ENCODE data around the gene PDE11A. TPM values are rescaled to one million over a fixed set of nuclear protein-coding genes. Genes with fewer than 3 reads are reported as not detected.

Gene PDE11A
- total RNA-seq, 1 donor from 2014 or later: not detected

DNA sequence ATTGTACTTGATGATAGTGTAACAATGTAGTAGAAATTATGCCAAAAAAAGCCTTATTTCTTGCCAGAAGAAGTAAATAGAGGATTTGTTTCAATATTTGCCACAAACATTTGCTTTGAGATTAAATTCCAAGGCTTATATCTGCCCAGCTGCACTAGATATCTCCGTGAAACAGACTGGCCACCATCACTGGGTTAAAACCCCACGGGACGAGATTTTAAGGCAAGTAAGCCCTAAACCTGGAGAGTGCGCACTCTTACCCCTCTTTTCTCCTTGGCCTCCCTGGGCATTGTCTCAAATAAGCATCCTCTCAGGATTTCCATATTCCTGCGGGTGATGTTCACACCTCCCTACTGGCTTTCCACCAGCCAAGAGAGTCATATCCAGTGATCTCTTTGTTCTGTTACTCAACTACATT, 345.6 kb downstream of the PDE11A start:
- TF ChIP-seq, protein P1, sequence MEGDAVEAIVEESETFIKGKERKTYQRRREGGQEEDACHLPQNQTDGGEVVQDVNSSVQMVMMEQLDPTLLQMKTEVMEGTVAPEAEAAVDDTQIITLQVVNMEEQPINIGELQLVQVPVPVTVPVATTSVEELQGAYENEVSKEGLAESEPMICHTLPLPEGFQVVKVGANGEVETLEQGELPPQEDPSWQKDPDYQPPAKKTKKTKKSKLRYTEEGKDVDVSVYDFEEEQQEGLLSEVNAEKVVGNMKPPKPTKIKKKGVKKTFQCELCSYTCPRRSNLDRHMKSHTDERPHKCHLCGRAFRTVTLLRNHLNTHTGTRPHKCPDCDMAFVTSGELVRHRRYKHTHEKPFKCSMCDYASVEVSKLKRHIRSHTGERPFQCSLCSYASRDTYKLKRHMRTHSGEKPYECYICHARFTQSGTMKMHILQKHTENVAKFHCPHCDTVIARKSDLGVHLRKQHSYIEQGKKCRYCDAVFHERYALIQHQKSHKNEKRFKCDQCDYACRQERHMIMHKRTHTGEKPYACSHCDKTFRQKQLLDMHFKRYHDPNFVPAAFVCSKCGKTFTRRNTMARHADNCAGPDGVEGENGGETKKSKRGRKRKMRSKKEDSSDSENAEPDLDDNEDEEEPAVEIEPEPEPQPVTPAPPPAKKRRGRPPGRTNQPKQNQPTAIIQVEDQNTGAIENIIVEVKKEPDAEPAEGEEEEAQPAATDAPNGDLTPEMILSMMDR (IDR thresholded peaks at IDR 0.05): no peak
- DNase-seq (no peak), ATAC-seq (ENCODE audit: low read depth) (no peak)
- H3K4me1 Mint-ChIP-seq: no peaks in the 10 kb centered on the region
- H3K36me3 Mint-ChIP-seq (ENCODE audit: low read depth): no peaks in the 10 kb centered on the region
- H3K9me3 Mint-ChIP-seq: no peaks in the 10 kb centered on the region
- H3K4me3 Mint-ChIP-seq: no peak overlapping the region
- intact Hi-C loops (cut with micrococcal nuclease): loop anchor here (10.0 kb wide), 1 partner anchor 122 kb away; no protein-coding TSS in a partner anchor
- POLR2A ChIA-PET: no interaction called here
- CTCF ChIA-PET: interaction anchor here (7.1 kb wide), 1 partner anchor 238 kb away, joined by 44 read pairs; no protein-coding TSS in a partner anchor
- peaks cover 17% of the 10 kb centered on the region for H3K27me3 Mint-ChIP-seq
- no peak overlapping the region for H3K27ac Mint-ChIP-seq

DNA sequence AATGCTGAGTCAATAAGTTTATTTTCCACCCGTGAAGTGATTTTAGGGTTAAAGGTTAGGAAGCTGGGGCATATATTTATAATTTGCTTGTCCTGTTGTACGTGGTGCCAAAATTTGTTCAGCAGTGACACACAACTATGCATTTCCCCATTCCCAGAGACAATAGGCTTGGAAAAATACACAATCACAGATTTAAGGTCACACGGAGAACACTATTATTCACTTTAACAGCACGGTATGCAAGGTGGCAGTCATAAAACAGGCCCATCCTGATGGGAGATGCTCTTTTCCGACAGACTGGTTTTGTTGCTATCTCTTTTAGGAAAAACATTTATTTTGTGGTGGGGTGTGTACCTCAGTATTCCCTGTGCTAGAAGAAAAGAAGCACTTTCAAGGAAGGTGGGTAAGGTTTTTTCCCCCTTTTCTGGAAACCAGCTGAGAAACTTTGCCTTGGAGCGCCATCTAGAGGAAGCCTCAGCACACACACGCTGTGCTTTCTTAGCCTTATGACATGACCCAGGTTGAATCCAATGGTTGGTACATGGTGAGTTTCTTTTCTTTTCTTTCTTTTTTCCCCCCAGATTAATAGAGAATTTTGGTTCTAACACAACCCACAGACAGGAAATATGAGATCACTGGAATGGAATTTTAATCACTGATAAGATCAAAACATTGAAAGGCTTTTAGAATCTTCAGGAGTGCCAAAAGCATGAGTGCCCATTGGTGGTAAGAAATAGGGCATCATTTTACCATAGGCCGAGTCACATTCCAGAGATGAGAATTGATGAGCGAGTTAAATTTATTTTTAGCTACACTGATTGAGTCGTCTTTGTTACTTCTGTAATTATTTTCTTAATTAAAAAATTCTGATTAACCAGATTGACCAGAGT, 347.9 kb downstream of the PDE11A start:
- Mint-ChIP-seq H3K4me1 (no peaks in the 10 kb centered on the region), H3K9me3 (no peaks in the 10 kb centered on the region), H3K27me3 (peaks cover 14% of the 10 kb centered on the region), H3K27ac (no peak overlapping the region), H3K4me3 (no peak overlapping the region), H3K36me3 (ENCODE audit: low read depth) (no peaks in the 10 kb centered on the region)
- peak; percentile 60 for ATAC-seq (ENCODE audit: low read depth)
- ChIA-PET POLR2A (interaction anchor here (0.6 kb wide), 1 partner anchor 560 kb away, joined by 8 read pairs; no protein-coding TSS in a partner anchor), CTCF (interaction anchor here (0.6 to 7.1 kb wide), 11 partner anchors 24 to 1072 kb away, joined by 3 to 44 read pairs (median 4); no protein-coding TSS in a partner anchor)
- intact Hi-C loops (cut with micrococcal nuclease): loop anchor here (1.0 to 10.0 kb wide), 7 partner anchors 120 to 577 kb away; no protein-coding TSS in a partner anchor
- TF ChIP-seq, protein P1 (IDR thresholded peaks at IDR 0.05): peak; percentile 45
- no peak for DNase-seq

DNA sequence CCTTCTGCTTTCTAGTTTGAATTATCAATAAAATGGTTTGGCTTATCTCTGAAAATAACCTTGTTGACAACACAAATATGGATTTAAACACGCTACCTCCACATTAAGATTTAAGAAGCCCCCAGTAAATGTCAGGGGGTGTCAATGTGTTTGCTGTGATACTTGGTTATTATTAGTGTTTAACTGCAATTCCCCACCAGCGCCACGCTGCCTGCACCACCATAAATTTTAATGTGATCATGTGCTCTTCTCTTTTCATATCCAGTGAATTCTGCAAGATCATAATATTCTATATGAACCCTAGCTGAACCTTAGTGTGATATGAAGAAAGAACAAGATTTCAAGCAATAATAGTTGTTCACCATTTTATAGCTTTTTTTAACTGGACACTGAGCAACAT, 349.3 kb downstream of the PDE11A start:
- TF ChIP-seq, protein P1 (IDR thresholded peaks at IDR 0.05): no peak
- no peaks in the 10 kb centered on the region for H3K9me3 Mint-ChIP-seq
- ChIA-PET CTCF (interaction anchor here (1.2 to 7.1 kb wide), 4 partner anchors 11 to 390 kb away, joined by 3 to 44 read pairs (median 28); no protein-coding TSS in a partner anchor), POLR2A (no interaction called here)
- H3K4me1 Mint-ChIP-seq: no peaks in the 10 kb centered on the region
- ATAC-seq (ENCODE audit: low read depth) (no peak), DNase-seq (no peak)
- intact Hi-C loops (cut with micrococcal nuclease): loop anchor here (5.0 to 10.0 kb wide), 2 partner anchors 118 to 576 kb away; no protein-coding TSS in a partner anchor
- peaks cover 10% of the 10 kb centered on the region for H3K27me3 Mint-ChIP-seq
- no peak overlapping the region for H3K27ac Mint-ChIP-seq
- H3K4me3 Mint-ChIP-seq: no peak overlapping the region
- H3K36me3 Mint-ChIP-seq (ENCODE audit: low read depth): no peaks in the 10 kb centered on the region

DNA sequence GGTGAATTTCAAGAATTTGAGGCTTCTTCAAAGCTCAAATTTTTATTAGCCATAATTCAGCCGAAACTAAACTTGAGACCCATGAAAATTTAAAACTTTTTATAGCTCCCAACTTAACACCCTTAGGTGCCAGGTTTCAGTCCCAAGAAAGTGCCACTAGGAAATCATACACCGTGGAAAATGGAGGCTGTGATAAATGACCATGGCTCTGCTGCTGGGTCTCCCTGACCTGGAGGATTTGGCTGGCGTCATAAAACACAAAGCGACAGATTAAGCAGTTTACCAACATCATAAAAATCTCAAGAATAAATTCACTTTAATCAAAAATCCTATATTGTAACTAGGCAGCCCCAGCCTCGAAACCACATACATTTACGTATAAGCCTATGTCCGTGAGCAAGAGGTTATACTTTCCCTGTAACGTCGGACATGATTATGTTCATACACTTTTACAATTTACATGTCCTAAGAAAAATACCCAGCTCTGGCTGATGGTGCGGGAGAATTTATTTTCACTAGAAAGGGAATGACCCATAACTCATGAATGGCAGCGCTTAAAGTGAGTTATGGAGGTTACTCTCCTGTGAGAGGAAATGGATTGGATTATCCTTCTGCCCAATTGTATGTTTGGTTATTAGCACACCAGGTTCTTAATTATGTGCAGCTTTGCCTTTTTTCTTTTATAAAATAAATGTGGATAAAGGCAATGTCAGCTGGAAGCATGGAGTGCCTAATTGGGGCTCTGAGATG, 350.6 kb downstream of the PDE11A start:
- ATAC-seq (ENCODE audit: low read depth) (no peak), DNase-seq (no peak)
- POLR2A ChIA-PET: no interaction called here
- H3K4me3 Mint-ChIP-seq: no peak overlapping the region
- intact Hi-C loops (cut with micrococcal nuclease): loop anchor here (5.0 to 10.0 kb wide), 2 partner anchors 117 to 575 kb away; no protein-coding TSS in a partner anchor
- CTCF ChIA-PET: interaction anchor here (0.8 to 1.7 kb wide), 4 partner anchors 9 to 458 kb away, joined by 3 to 6 read pairs (median 3); no protein-coding TSS in a partner anchor
- H3K36me3 Mint-ChIP-seq (ENCODE audit: low read depth): no peaks in the 10 kb centered on the region
- H3K9me3 Mint-ChIP-seq: no peaks in the 10 kb centered on the region
- peaks cover 10% of the 10 kb centered on the region for H3K27me3 Mint-ChIP-seq
- no peak overlapping the region for H3K27ac Mint-ChIP-seq
- H3K4me1 Mint-ChIP-seq: no peaks in the 10 kb centered on the region
- TF ChIP-seq, protein P1 (IDR thresholded peaks at IDR 0.05): no peak
